Inferior parietal cortex (tissue), 1 donor: ENCODE data around the gene PCSK9.
"Not testable (repeated sequence)": the region's sequence is repeated elsewhere in the genome, so short reads cannot be mapped to it uniquely, and the experiment has no call there.

Experiments used
- DNase-seq: peaks from one replicate; pipeline ENCODE4 v3.0.0-alpha.2; 2016; ENCODE audit errors: extremely low spot score

Gene PCSK9

GRCh38 chr1:55010194-55010886 lies 29.0 kb upstream of the PCSK9 start:
- no peak for DNase-seq

- DNase-seq, result no peak
These were observed 28.5 kb upstream of the PCSK9 start for GRCh38 chr1:55010887-55011217.

GRCh38 chr1:55012661-55013060 lies 26.7 kb upstream of the PCSK9 start:
- DNase-seq, result no peak

- DNase-seq, result no peak
These were observed 24.2 kb upstream of the PCSK9 start for GRCh38 chr1:55015123-55015522.

- no peak for DNase-seq
These were observed 23.4 kb upstream of the PCSK9 start for GRCh38 chr1:55015731-55016620.

GRCh38 chr1:55018395-55018794 lies 21.0 kb upstream of the PCSK9 start:
- DNase-seq, result no peak

GRCh38 chr1:55021942-55022546 lies 17.3 kb upstream of the PCSK9 start:
- DNase-seq, result peak; percentile 63

GRCh38 chr1:55024163-55024562 lies 15.2 kb upstream of the PCSK9 start:
- DNase-seq, result not testable (repeated sequence)

GRCh38 chr1:55026682-55027081 lies 12.7 kb upstream of the PCSK9 start:
- DNase-seq, result not testable (repeated sequence)

- DNase-seq, result not testable (repeated sequence)
These were observed 8.2 kb upstream of the PCSK9 start for GRCh38 chr1:55031098-55031497.

GRCh38 chr1:55033265-55033614 lies 6.1 kb upstream of the PCSK9 start:
- DNase-seq, result no peak

GRCh38 chr1:55034476-55035133 lies 4.7 kb upstream of the PCSK9 start:
- DNase-seq, result no peak

- no peak for DNase-seq
These were observed 3.4 kb upstream of the PCSK9 start for GRCh38 chr1:55035904-55036303.

- DNase-seq, result no peak
These were observed 1.4 kb upstream of the PCSK9 start for GRCh38 chr1:55037733-55038551.

- no peak for DNase-seq
These were observed 853 bp upstream of the PCSK9 start for GRCh38 chr1:55038552-55038838.

GRCh38 chr1:55038974-55039341 lies 390 bp upstream of the PCSK9 start:
- no peak for DNase-seq

- DNase-seq, result no peak
These were observed 960 bp downstream of the PCSK9 start for GRCh38 chr1:55040083-55040932.

- DNase-seq, result no peak
These were observed 1.7 kb downstream of the PCSK9 start for GRCh38 chr1:55040933-55041494.

- no peak for DNase-seq
These were observed 2.3 kb downstream of the PCSK9 start for GRCh38 chr1:55041613-55042012.

GRCh38 chr1:55043011-55043410 lies 3.7 kb downstream of the PCSK9 start:
- DNase-seq, result no peak

GRCh38 chr1:55043726-55044125 lies 4.4 kb downstream of the PCSK9 start:
- DNase-seq, result no peak
